GM12873 (cell line): ENCODE measurements around the gene LIMK2.
A peak's percentile ranks its signal among the peaks of the same experiment; 100 is the strongest.

Experiments used
- CTCF ChIP-seq: IDR thresholded peaks from 2 replicates; pipeline ENCODE4 v1.5.1; 2012; ENCODE audit warnings: low read depth, mild to moderate bottlenecking, moderate library complexity, low read length, control low read depth; ENCODE audit not compliant: insufficient read depth; ENCODE audit errors: missing control alignments

Gene LIMK2

DNA sequence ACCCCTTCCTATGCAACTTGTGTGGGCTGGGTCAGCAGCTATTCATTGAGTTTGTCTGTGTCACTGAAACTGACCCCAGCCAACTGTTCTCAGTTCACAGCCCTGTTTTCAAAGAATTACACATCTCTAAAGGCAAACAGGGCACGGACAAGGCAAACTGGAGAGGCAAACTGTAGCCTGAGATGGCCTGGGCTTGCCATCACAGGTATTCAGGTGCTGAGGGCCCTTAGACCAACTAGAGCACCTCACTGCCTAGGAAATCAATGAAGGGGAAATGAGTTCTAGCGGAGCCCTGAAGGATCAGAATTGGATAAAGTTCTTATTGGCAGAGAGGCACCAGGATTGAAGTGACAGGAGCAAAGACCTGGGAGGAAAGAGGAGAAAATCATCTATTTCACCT lies 56.2 kb downstream of the LIMK2 start:
- TF ChIP-seq CTCF, result no peak

DNA sequence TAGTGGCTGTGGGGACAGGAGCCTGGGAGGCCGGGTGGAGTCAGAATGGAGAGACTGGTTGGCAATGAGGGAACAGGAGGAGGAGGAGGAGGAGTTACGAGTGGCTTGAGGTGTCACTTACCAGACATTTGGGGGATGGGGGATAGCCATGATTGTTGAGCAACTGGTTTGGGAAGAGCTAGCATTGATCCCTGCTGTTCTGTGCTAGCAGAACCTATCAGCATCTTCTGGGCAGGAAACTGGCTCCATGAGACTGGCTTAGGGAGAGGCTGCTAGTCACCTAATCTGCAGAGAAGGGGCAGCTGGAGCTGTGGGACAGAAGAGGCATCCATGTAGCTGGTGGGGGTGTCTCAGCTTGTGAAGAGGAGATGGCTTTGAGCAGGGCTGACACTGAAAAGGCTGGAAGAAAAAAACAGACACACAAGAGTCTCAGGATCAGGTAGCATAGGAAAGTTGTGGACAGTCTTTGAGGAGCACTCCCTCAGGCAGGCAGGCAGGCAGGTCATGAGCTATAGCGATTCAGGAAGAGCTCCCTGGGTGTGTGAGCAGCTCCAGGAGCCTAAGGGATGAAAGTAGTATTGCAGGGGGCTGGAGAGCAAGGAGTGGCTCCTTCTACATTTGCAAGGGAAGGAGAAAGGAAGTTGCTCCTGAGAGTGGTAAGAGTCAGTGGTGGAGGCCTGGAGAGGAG lies 57.9 kb downstream of the LIMK2 start:
- no peak for TF ChIP-seq CTCF

- TF ChIP-seq CTCF, result no peak
These were observed 58.9 kb downstream of the LIMK2 start for GRCh38 chr22:31271026-31271425.

- TF ChIP-seq CTCF, result no peak
These were observed 59.4 kb downstream of the LIMK2 start for GRCh38 chr22:31271485-31271884.

DNA sequence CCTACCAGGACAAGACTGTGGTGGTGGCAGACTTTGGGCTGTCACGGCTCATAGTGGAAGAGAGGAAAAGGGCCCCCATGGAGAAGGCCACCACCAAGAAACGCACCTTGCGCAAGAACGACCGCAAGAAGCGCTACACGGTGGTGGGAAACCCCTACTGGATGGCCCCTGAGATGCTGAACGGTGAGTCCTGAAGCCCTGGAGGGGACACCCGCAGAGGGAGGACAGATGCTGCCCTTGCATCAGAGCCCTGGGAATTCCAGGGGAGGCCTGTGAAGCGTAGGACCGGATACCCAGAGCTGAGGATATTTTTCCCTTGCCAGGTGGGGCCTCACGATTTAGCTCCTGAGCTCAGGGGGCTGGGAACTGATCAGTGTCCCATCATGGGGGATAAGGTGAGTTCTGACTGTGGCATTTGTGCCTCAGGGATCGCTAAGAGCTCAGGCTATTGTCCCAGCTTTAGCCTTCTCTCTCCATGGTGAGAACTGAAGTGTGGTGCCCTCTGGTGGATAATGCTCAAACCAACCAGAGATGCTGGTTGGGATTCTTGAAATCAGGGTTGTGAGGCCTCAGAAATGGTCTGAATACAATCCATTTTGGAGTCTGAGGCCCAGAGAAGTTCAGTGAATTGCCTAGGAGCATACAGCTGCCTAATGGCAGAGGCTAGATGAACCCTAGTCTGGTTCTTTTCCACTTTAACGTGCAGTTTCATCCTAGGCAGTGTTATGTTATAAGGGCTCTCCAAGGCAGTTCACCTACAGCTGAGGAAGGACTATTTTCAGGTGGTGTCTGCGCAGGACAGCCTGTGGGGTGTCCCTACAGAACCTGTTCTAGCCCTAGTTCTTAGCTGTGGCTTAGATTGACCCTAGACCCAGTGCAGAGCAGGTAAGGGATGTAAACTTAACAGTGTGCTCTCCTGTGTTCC lies 60.7 kb downstream of the LIMK2 start:
- peak; percentile 76 for TF ChIP-seq CTCF

DNA sequence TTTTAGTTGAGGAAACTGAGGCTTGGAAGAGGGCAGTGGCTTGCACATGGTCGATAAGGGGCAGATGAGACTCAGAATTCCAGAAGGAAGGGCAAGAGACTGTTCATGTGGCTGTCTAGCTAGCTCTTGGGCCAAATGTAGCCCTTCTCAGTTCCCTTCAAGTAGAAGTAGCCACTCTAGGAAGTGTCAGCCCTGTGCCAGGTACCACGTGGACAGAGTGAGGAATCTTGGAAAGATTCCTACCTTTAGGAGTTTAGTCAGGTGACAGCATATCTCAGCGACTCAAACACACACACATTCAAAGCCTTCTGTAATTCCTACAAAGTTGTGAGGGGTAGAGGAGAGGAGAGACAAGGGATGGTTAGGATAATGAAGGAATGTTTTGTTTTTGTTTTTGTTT lies 61.9 kb downstream of the LIMK2 start:
- no peak for TF ChIP-seq CTCF

DNA sequence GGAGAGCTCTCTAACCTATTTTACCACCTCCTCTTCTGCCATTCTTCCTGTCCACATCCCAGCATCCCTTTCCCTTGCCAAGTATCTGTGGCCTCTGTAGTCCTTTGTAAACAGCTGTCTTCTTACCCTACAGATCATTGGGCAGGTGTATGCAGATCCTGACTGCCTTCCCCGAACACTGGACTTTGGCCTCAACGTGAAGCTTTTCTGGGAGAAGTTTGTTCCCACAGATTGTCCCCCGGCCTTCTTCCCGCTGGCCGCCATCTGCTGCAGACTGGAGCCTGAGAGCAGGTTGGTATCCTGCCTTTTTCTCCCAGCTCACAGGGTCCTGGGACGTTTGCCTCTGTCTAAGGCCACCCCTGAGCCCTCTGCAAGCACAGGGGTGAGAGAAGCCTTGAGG lies 62.9 kb downstream of the LIMK2 start:
- TF ChIP-seq CTCF, result no peak
